ENCODE data around the gene RFX6. TPM values are rescaled to one million over a fixed set of nuclear protein-coding genes. Genes with fewer than 3 reads are reported as not detected.

RFX6 gene
- total and polyA plus RNA-seq, 10 of the 15 experiments (the other 5 are each of a cell fraction or from before 2014, with no cell fraction given) = not detected

GRCh38 chr6:116954938-116955337 is 77.9 kb downstream of the RFX6 start:
- peak; percentile 94 for ATAC-seq
- no peak for DNase-seq (ENCODE audit: low read depth, low spot score)
- intact Hi-C loops (cut with micrococcal nuclease; ENCODE audit: unreplicated experiment) (no loop called here), in situ Hi-C loops (cut with MboI) (no loop called here)
- RAD21 ChIA-PET (ENCODE audit: unreplicated experiment) = interaction anchor here (1.1 kb wide), 1 partner anchor 14 kb away, joined by 5 read pairs; no protein-coding TSS in a partner anchor
- Histone ChIP-seq H3K79me2 (ENCODE audit: control insufficient read depth, insufficient read depth, low read length) (no peaks in the 10 kb centered on the region), H4K20me1 (ENCODE audit: control insufficient read depth, insufficient read depth) (no peaks in the 10 kb centered on the region), H3K27ac (ENCODE audit: control insufficient read depth, insufficient read depth) (no peak overlapping the region), H3K27me3 (replicated peaks in 1 of 2; ENCODE audit: control insufficient read depth in 2 of 2, insufficient read depth in 2 of 2, low read length in 1 of 2) (no peaks in the 10 kb centered on the region), H3K4me1 (ENCODE audit: control insufficient read depth, insufficient read depth, low read length) (no peaks in the 10 kb centered on the region), H3K4me3 (no peak overlapping the region), H3K9me3 (replicated peaks; ENCODE audit: control insufficient read depth, insufficient read depth, low read length) (no peaks in the 10 kb centered on the region), H3K36me3 (ENCODE audit: control insufficient read depth in 2 of 2, insufficient read depth in 2 of 2, low read length in 1 of 2) (no peaks in the 10 kb centered on the region), H2AFZ (ENCODE audit: control insufficient read depth, low read depth, low read length) (no peak overlapping the region), H3K4me2 (ENCODE audit: control insufficient read depth, insufficient read depth) (no peak overlapping the region), H3K9ac (ENCODE audit: control insufficient read depth, insufficient read depth, low read length) (no peak overlapping the region)
- CTCF ChIA-PET = interaction anchor here (2.0 kb wide), 1 partner anchor 15 kb away, joined by 7 read pairs; no protein-coding TSS in a partner anchor
- FAIRE-seq = no peak
- 47% methylated on average over 7 of the region's 7 CpGs for WGBS (ENCODE audit: insufficient coverage, insufficient replicate concordance, low lambda C conversion rate, missing lambda C conversion rate)
- BruUV-seq (replicated peaks) = no TSS peak
- POLR2A ChIA-PET = no interaction called here
- SMC1A ChIA-PET (ENCODE audit: uncharacterized antibody, unreplicated experiment) = interaction anchor here (1.0 kb wide), 1 partner anchor 14 kb away, joined by 4 read pairs; no protein-coding TSS in a partner anchor
- TF ChIP-seq MYB (IDR thresholded peaks at IDR 0.05; ENCODE audit: borderline replicate concordance, low read depth, low read length) (no peak), RELB (IDR thresholded peaks at IDR 0.05; ENCODE audit: low read depth) (peak; percentile 60), MTA3 (IDR thresholded peaks at IDR 0.05; ENCODE audit: borderline replicate concordance, low read length) (no peak), BMI1 (IDR thresholded peaks at IDR 0.05; ENCODE audit: borderline replicate concordance) (no peak), NFYA (IDR thresholded peaks at IDR 0.05; ENCODE audit: borderline replicate concordance, low read depth, low read length) (no peak), TCF3 (IDR thresholded peaks at IDR 0.05; ENCODE audit: borderline replicate concordance, insufficient read depth, low read depth, low read length) (no peak), JUND (IDR thresholded peaks at IDR 0.05; ENCODE audit: low read depth, low read length) (no peak), DPF2 (IDR thresholded peaks at IDR 0.05) (peak; percentile 39; the same call in 1 of the 2 replicates), ZBTB11 (CRISPR knock-in tag; IDR thresholded peaks at IDR 0.05) (no peak), POLR2A (IDR thresholded peaks at IDR 0.05; ENCODE audit: low read depth, low read length) (no peak), HDAC6 (IDR thresholded peaks at IDR 0.05; ENCODE audit: unreplicated experiment) (no peak), POLR2AphosphoS5 (IDR thresholded peaks at IDR 0.05; ENCODE audit: low read length) (no peak), SRF (IDR thresholded peaks at IDR 0.05; ENCODE audit: low read depth in 2 of 2, low read length in 2 of 2) (no peak), BHLHE40 (IDR thresholded peaks at IDR 0.05; ENCODE audit: borderline replicate concordance in 1 of 2, low read depth in 2 of 2, low read length in 1 of 2) (peak; percentile 51 to 81), ZBED1 (IDR thresholded peaks at IDR 0.05; ENCODE audit: borderline replicate concordance) (no peak)

Data from GM12878 (cell line).